ENCODE measurements around the gene AFMID. TPM values are rescaled to one million over a fixed set of nuclear protein-coding genes. Genes with fewer than 3 reads are reported as not detected.
"Not testable (repeated sequence)": the region's sequence is repeated elsewhere in the genome, so short reads cannot be mapped to it uniquely, and the experiment has no call there.

Gene AFMID
- polyA plus RNA-seq, 4 donors: 50.4 to 82.3 (median 60.4) TPM

GRCh38 chr17:78214706-78215061 lies 27.5 kb downstream of the AFMID start:
- no peak for DNase-seq (ENCODE audit: low read depth in 4 of 4, low spot score in 3 of 4)

GRCh38 chr17:78219396-78220150 lies 32.4 kb downstream of the AFMID start:
- DNase-seq (ENCODE audit: low read depth in 4 of 4, low spot score in 3 of 4): no peak

GRCh38 chr17:78223061-78223460 lies 35.9 kb downstream of the AFMID start:
- DNase-seq (ENCODE audit: low read depth in 4 of 4, low spot score in 3 of 4): no peak

- no peak for DNase-seq (ENCODE audit: low read depth in 4 of 4, low spot score in 3 of 4)
Measured at GRCh38 chr17:78223765-78224164, 36.6 kb downstream of the AFMID start.

GRCh38 chr17:78224231-78225087 lies 37.3 kb downstream of the AFMID start:
- DNase-seq (ENCODE audit: low read depth in 4 of 4, low spot score in 3 of 4): no peak

GRCh38 chr17:78225088-78225865 lies 38.1 kb downstream of the AFMID start:
- DNase-seq (ENCODE audit: low read depth in 4 of 4, low spot score in 3 of 4): no peak

- no peak for DNase-seq (ENCODE audit: low read depth in 4 of 4, low spot score in 3 of 4)
Measured at GRCh38 chr17:78226055-78226758, 39.0 kb downstream of the AFMID start.

GRCh38 chr17:78226759-78227454 lies 39.7 kb downstream of the AFMID start:
- DNase-seq (ENCODE audit: low read depth in 4 of 4, low spot score in 3 of 4): no peak

GRCh38 chr17:78227455-78227916 lies 40.3 kb downstream of the AFMID start:
- no peak for DNase-seq (ENCODE audit: low read depth in 4 of 4, low spot score in 3 of 4)

- DNase-seq (ENCODE audit: low read depth in 4 of 4, low spot score in 3 of 4): no peak
Measured at GRCh38 chr17:78228176-78228575, 41.0 kb downstream of the AFMID start.

- DNase-seq (ENCODE audit: low read depth in 4 of 4, low spot score in 3 of 4): no peak
Measured at GRCh38 chr17:78230252-78230962, 43.2 kb downstream of the AFMID start.

GRCh38 chr17:78230996-78231935 lies 44.1 kb downstream of the AFMID start, which contains the start of gene TMEM235:
TMEM235 (plus strand) TSS chr17:78231631; CDS start chr17:78232024, 393 bp downstream.
- no peak for DNase-seq (ENCODE audit: low read depth in 4 of 4, low spot score in 3 of 4)

- DNase-seq (ENCODE audit: low read depth in 4 of 4, low spot score in 3 of 4): no peak
Measured at GRCh38 chr17:78231991-78232858, 45.1 kb downstream of the AFMID start.

- DNase-seq (ENCODE audit: low read depth in 4 of 4, low spot score in 3 of 4): no peak
Measured at GRCh38 chr17:78232859-78233173, 45.7 kb downstream of the AFMID start.

- DNase-seq (ENCODE audit: low read depth in 4 of 4, low spot score in 3 of 4): no peak
Measured at GRCh38 chr17:78233678-78234077, 46.5 kb downstream of the AFMID start.

GRCh38 chr17:78234261-78234865 lies 47.2 kb downstream of the AFMID start:
- no peak for DNase-seq (ENCODE audit: low read depth in 4 of 4, low spot score in 3 of 4)

- not testable (repeated sequence) for DNase-seq (ENCODE audit: low read depth in 4 of 4, low spot score in 3 of 4)
Measured at GRCh38 chr17:78235022-78235421, 47.9 kb downstream of the AFMID start.
